Occipital lobe (tissue), 2 donors: Measurements from ENCODE around the gene RLIM. TPM values are rescaled to one million over a fixed set of nuclear protein-coding genes. Genes with fewer than 3 reads are reported as not detected.

Experiments
- DNase-seq: peaks from one replicate; lab custom pipeline; 2025; lab: John Stamatoyannopoulos, UW
- total RNA-seq: library from RNA; depleted of rRNA; stranded (reverse); fragments of >200 nt; gene quantifications from one replicate; pipeline ENCODE4 v1.2.3, GENCODE V29; 2014

Gene RLIM
- total RNA-seq, 1 donor from 2014 or later: 128 TPM

DNA sequence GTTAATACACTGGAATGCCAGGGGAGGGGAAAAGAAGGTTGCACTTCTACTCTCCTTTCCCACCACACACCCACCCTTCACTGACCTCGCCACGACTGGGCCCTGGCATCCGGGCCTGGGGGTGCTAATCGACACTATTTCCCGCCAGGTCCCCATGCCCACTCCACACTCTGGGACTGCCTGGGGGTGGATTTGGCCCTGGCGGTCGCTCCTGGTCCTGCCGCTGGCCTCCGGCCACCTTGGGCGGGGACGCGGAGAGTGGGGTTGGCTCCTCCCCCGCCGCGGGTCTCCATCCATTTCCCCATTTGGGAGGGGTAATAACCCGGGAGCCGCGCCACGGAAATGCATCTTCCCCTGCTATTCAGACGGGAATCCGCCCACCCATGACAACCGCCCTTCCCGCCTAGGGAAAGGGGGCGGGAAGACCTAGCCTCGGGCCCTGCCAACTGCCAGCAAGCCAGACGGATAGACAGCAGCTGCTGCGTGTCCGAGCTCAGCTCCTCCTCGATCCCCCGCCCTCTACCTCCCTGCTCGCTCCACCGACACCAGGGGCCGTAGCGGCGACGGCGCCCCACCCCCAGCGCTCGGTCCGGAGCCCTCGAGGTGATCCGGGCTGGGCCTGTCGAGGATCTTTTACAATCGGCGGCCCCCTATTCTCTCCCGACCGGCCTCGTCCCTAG is 78.1 kb downstream of the RLIM start:
- DNase-seq: peak; percentile 62

DNA sequence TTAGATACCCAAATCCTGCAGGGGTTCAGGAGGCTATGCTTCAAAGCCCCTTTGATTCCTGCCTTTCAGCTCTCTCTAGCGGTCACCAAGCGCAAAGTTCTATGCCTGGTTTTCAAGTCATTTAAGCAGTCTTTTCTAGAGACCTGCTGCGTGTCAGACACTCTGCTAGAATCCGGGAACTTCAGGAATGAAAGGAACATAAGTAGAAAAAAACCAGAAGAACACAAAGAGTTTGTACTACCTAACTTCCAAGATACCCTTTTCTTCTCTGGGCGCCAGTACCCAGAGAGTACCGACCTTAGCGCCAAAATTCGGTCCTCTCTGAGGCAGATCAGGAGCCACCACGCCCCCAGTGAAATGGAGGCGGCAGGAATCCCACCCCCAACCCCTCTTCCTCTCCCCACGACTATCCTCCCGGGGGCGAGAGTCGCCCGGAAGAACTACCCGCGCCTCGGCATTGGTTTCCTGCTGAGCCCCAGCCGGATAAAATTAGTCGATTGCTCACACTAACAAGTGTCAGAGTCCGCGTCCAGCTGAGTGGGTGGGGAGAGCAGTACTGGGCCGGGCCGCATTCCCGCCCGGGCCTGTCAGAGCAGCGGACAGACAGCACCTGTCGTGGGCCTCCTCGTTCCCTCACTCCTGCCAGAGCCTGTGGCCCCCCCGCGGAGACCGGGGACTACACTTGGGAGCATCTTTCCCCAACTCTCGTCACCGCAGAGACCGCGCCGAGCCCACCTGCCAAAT is 78.8 kb downstream of the RLIM start:
- DNase-seq: peak; percentile 26

Other genes with a start within 250 kb of the RLIM start
- 17.9 TPM for gene SLC16A2, start 193.1 kb downstream of the RLIM start, total RNA-seq